NCI-H2227 (cell line): ENCODE results near the gene HIBCH.
"Not testable (repeated sequence)": the region's sequence is repeated elsewhere in the genome, so short reads cannot be mapped to it uniquely, and the experiment has no call there.

Experiments
- DNase-seq: peaks from one replicate; lab custom pipeline; 2025; ENCODE audit not compliant: unreplicated experiment; lab: John Stamatoyannopoulos, UW

The HIBCH gene

GRCh38 chr2:190162851-190163250 lies 156.8 kb downstream of the HIBCH start:
- no peak for DNase-seq

- DNase-seq = no peak
Observed at GRCh38 chr2:190159453-190159852, 160.2 kb downstream of the HIBCH start.

- DNase-seq = no peak
Observed at GRCh38 chr2:190158798-190159434, 160.7 kb downstream of the HIBCH start.

GRCh38 chr2:190157613-190158528 lies 161.8 kb downstream of the HIBCH start:
- not testable (repeated sequence) for DNase-seq

- DNase-seq = no peak
Observed at GRCh38 chr2:190156530-190157212, 163.0 kb downstream of the HIBCH start.
